Activated gamma-delta T cell (primary cell): ENCODE results near the gene RGS6.

Source experiments
- DNase-seq: peaks from one replicate; lab custom pipeline; 2025; lab: John Stamatoyannopoulos, UW

RGS6 gene

GRCh38 chr14:72525087-72525915 is 593.1 kb downstream of the RGS6 start:
- DNase-seq = no peak

GRCh38 chr14:72527591-72527990 is 595.4 kb downstream of the RGS6 start:
- no peak for DNase-seq

GRCh38 chr14:72528059-72528862 is 596.0 kb downstream of the RGS6 start:
- DNase-seq = no peak

- no peak for DNase-seq
These were observed 596.6 kb downstream of the RGS6 start for GRCh38 chr14:72528863-72529175.

GRCh38 chr14:72532686-72533454 is 600.6 kb downstream of the RGS6 start:
- DNase-seq = no peak

- no peak for DNase-seq
These were observed 603.3 kb downstream of the RGS6 start for GRCh38 chr14:72535485-72535884.

GRCh38 chr14:72538387-72538786 is 606.2 kb downstream of the RGS6 start:
- no peak for DNase-seq

GRCh38 chr14:72539661-72540315 is 607.6 kb downstream of the RGS6 start:
- no peak for DNase-seq

- no peak for DNase-seq
These were observed 608.6 kb downstream of the RGS6 start for GRCh38 chr14:72540836-72541235.

GRCh38 chr14:72541546-72541945 is 609.3 kb downstream of the RGS6 start:
- no peak for DNase-seq

GRCh38 chr14:72543341-72543740 is 611.1 kb downstream of the RGS6 start:
- DNase-seq = no peak

- DNase-seq = no peak
These were observed 612.6 kb downstream of the RGS6 start for GRCh38 chr14:72544615-72545387.

- no peak for DNase-seq
These were observed 613.4 kb downstream of the RGS6 start for GRCh38 chr14:72545411-72546311.

- no peak for DNase-seq
These were observed 614.3 kb downstream of the RGS6 start for GRCh38 chr14:72546344-72547016.

- no peak for DNase-seq
These were observed 615.8 kb downstream of the RGS6 start for GRCh38 chr14:72547999-72548398.

GRCh38 chr14:72549026-72549425 is 616.8 kb downstream of the RGS6 start:
- no peak for DNase-seq

GRCh38 chr14:72549854-72550253 is 617.6 kb downstream of the RGS6 start:
- DNase-seq = no peak

- no peak for DNase-seq
These were observed 618.3 kb downstream of the RGS6 start for GRCh38 chr14:72550513-72550912.

GRCh38 chr14:72552236-72552635 is 620.0 kb downstream of the RGS6 start:
- DNase-seq = no peak

GRCh38 chr14:72553161-72553560 is 620.9 kb downstream of the RGS6 start:
- no peak for DNase-seq
